Spleen (tissue), 7 donors: Measurements from ENCODE around the gene SPDYE18.
"Not testable (repeated sequence)": the region's sequence is repeated elsewhere in the genome, so short reads cannot be mapped to it uniquely, and the experiment has no call there.

ENCODE experiments used
- POLR2A ChIP-seq, 3 donors: fragments of 450-650 bp; IDR thresholded peaks; one replicate each; pipeline ENCODE4 v1.5.1; 2017; ENCODE audit warnings: antibody characterized with exemption in 3 of 3, mild to moderate bottlenecking in 1 of 3
- POLR2AphosphoS5 ChIP-seq, 3 donors: sonication (generic); formaldehyde crosslinking; IDR thresholded peaks; one replicate each; pipeline ENCODE4 v1.5.1; 2017; ENCODE audit warnings: antibody characterized with exemption in 3 of 3
- TF ChIP-seq, protein P1 (sequence below), 11 experiments: fragments of 200-600 bp in 7 of 11; fragments of 450-650 bp in 4 of 11; sonication (generic) in 4 of 11; IDR thresholded peaks in 8 of 11; conservative IDR thresholded peaks in 3 of 11; 1 replicate in 7 of 11; 2 replicates in 4 of 11; pipeline versions ENCODE4 v1.4.0 to v1.8.0; 2016 to 2021; ENCODE audit warnings: antibody characterized with exemption in 11 of 11, inconsistent platforms in 4 of 11, mild to moderate bottlenecking in 1 of 11
- donor health status: DM: no; HTN: no; CAD: no; lungs with moderate emphysema.
- donor health status: DM: no; HTN: no; CAD: no.
- donor health status: DM: no; HTN: no; CAD: no.

- TF ChIP-seq, protein P1, sequence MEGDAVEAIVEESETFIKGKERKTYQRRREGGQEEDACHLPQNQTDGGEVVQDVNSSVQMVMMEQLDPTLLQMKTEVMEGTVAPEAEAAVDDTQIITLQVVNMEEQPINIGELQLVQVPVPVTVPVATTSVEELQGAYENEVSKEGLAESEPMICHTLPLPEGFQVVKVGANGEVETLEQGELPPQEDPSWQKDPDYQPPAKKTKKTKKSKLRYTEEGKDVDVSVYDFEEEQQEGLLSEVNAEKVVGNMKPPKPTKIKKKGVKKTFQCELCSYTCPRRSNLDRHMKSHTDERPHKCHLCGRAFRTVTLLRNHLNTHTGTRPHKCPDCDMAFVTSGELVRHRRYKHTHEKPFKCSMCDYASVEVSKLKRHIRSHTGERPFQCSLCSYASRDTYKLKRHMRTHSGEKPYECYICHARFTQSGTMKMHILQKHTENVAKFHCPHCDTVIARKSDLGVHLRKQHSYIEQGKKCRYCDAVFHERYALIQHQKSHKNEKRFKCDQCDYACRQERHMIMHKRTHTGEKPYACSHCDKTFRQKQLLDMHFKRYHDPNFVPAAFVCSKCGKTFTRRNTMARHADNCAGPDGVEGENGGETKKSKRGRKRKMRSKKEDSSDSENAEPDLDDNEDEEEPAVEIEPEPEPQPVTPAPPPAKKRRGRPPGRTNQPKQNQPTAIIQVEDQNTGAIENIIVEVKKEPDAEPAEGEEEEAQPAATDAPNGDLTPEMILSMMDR (IDR thresholded peaks at IDR 0.05 in 8 of 11, conservative IDR thresholded peaks at IDR 0.05 in 3 of 11), result not testable (repeated sequence)
- not testable (repeated sequence) for TF ChIP-seq POLR2AphosphoS5, POLR2A (IDR thresholded peaks at IDR 0.05)
Observed at GRCh38 chr7:77005461-77006057, 56.8 kb downstream of the SPDYE18 start.
